Stimulated activated memory B cell treated with anti-CD40 and anti-IgM and Interleukin-4, amounts not matched to agents 10 μg/mL and 1 μg/mL and 100 μg/mL, for 72 hours (primary cell): Measurements from ENCODE around the gene ARHGAP28.
"Not testable (repeated sequence)": the region's sequence is repeated elsewhere in the genome, so short reads cannot be mapped to it uniquely, and the experiment has no call there.

Source experiments
- ATAC-seq: fragments of 150-1000 bp; cut with Tn5 transposase; 2 replicates; pipeline ENCODE4 v1.10.0; 2021
- H3K27ac Mint-ChIP-seq: one replicate; pipeline ENCODE4 v1.8.0; 2022; ENCODE audit warnings: mild to moderate bottlenecking, mixed read lengths
- H3K27me3 Mint-ChIP-seq: one replicate; pipeline ENCODE4 v1.8.0; 2022; ENCODE audit warnings: mixed read lengths
- H3K36me3 Mint-ChIP-seq: one replicate; pipeline ENCODE4 v1.8.0; 2022; ENCODE audit warnings: mixed read lengths
- H3K4me1 Mint-ChIP-seq: one replicate; pipeline ENCODE4 v1.8.0; 2022; ENCODE audit warnings: mixed read lengths
- H3K4me3 Mint-ChIP-seq: one replicate; pipeline ENCODE4 v1.8.0; 2022; ENCODE audit warnings: mild to moderate bottlenecking, moderate library complexity, mixed read lengths
- H3K9me3 Mint-ChIP-seq: one replicate; pipeline ENCODE4 v1.8.0; 2022; ENCODE audit warnings: mixed read lengths

Gene ARHGAP28

DNA sequence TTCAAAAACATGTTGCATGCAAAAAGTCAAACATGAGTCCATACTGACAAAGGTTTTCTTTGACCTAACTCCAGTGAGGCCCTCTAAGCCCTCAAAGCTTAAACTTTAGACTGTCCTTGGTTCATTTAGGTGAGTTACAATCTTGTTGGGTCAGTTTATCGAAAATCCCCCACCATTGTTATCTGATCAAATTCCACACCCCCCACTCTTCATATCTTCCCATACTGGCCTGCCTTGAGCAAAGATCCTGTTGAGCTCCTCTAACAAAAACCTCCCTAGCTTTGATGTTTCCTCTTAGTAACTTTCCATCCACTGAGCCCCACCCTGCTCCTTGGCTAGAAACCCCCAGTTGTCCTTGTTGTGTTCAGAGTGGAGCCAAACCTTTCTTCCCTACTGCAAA, 193.7 kb downstream of the ARHGAP28 start:
- no peak for ATAC-seq
- Mint-ChIP-seq H3K27ac (no peak overlapping the region), H3K4me3 (no peak overlapping the region), H3K9me3 (peaks cover 8% of the 10 kb centered on the region), H3K36me3 (no peaks in the 10 kb centered on the region), H3K27me3 (no peaks in the 10 kb centered on the region), H3K4me1 (no peaks in the 10 kb centered on the region)

DNA sequence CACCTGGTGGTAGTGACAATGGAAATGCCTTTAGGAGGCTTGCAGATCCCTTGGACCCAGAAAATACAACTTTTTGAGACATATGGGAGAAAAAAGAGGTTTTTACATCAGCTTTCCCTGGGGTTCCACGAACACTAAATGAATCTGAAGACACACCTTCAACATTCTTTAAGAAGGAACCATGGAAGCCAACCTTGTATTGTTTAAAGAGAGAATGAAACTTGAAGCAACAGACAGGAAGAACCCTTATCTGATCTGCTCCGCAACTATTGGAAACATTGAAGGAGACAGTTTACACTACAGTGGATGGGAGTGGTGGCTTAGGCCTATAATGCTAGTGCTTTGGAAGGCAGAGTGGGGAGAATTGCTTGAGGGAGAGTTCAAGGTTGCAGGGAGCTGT, 197.6 kb downstream of the ARHGAP28 start:
- Mint-ChIP-seq H3K36me3 (no peaks in the 10 kb centered on the region), H3K4me3 (no peak overlapping the region), H3K27me3 (no peaks in the 10 kb centered on the region), H3K9me3 (peaks cover 4% of the 10 kb centered on the region), H3K4me1 (no peaks in the 10 kb centered on the region), H3K27ac (no peak overlapping the region)
- ATAC-seq, result no peak

GRCh38 chr18:6928359-6928758, 198.8 kb downstream of the ARHGAP28 start:
- Mint-ChIP-seq H3K27ac (no peak overlapping the region), H3K9me3 (peaks cover 2% of the 10 kb centered on the region)

DNA sequence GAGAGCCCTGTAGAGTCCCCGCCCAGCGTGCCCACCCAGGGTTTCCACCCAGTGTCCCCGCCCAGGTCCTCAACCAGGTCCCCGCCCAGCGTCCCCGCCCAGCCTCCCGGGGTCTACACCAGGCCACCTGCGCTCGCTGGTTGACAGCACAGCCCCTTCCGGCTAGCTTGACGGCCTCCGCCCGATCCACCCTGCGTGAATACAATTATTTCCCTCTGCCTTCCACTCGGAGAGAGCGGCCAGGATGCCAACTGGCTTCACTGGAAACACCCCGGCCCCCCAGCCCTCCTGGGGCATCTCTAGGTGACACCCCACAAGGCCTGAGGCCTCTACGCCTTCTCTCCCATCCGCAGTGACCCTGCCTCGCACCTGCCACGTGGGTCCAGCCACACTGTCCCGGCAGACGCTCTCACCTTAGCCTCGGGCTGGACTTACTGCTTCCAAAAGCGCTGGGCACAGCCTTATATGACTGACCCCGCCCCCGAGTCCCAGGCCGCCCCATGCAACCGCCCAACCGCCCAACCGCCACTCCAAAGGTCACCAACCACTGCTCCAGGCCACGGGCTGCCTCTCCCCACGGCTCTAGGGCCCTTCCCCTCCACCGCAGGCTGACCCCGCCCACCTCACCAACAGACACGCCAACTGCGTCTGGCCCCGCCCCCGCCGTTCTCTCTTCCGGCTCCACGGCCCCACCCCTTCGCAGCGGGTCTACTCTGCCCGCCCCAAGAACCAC, 200.0 kb downstream of the ARHGAP28 start:
- peak; percentile 50 for ATAC-seq
- no peaks in the 10 kb centered on the region for H3K36me3 Mint-ChIP-seq
- H3K27me3 Mint-ChIP-seq, result no peaks in the 10 kb centered on the region

More at GRCh38 chr18:6928359-6928758, 198.8 kb downstream of the ARHGAP28 start:
- no peak for ATAC-seq
- Mint-ChIP-seq H3K4me1 (no peaks in the 10 kb centered on the region), H3K4me3 (no peak overlapping the region), H3K27me3 (no peaks in the 10 kb centered on the region), H3K36me3 (no peaks in the 10 kb centered on the region)

DNA sequence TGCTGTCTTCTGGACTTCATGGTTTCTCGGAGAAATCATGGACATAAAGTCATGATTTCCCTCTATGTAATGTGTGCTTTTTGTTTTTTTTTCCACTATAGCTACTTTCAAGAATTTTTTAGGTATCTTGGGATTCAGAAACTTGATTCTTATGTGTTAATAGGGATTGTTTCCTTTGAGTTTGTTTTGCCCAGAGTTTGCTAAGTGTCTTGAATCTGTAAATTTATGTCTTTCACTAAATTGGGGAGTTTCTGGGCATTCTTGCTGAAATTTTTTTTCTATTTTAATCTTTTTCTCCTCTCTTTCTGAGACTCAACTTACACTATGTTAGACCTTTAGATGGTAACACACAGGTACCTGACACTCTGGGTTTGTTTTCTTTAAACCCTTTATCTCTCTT, 205.3 kb downstream of the ARHGAP28 start:
- H3K9me3 Mint-ChIP-seq, result no peaks in the 10 kb centered on the region

More for the DNA sequence above, 200.0 kb downstream of the ARHGAP28 start:
- H3K4me1 Mint-ChIP-seq, result no peaks in the 10 kb centered on the region
- H3K4me3 Mint-ChIP-seq, result no peak overlapping the region
- no peak overlapping the region for H3K27ac Mint-ChIP-seq
- no peaks in the 10 kb centered on the region for H3K9me3 Mint-ChIP-seq

DNA sequence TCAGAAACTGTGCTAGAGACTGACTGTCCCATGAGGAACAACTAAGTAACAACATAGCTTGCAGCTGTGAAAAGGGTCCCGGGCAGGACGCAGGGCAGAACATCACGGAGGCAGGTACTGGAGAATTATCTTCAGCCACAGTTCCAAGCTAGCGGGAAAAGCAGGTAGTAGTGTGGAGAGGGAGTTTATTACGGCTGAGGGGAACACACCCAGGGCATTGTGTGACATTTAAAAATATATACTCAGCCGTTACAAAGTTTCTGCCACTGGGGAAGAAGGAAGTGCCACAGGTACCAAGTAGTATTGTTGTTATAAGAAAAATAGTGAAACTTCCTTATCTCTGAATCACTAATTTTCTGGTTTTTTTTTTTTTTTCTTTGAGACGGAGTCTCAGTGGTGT, 208.5 kb downstream of the ARHGAP28 start:
- H3K36me3 Mint-ChIP-seq, result no peaks in the 10 kb centered on the region
- no peaks in the 10 kb centered on the region for H3K4me1 Mint-ChIP-seq
- H3K9me3 Mint-ChIP-seq, result no peaks in the 10 kb centered on the region
- no peaks in the 10 kb centered on the region for H3K27me3 Mint-ChIP-seq
- no peak overlapping the region for H3K4me3 Mint-ChIP-seq
- ATAC-seq, result no peak
- H3K27ac Mint-ChIP-seq, result no peak overlapping the region

More for the DNA sequence above, 205.3 kb downstream of the ARHGAP28 start:
- Mint-ChIP-seq H3K27me3 (no peaks in the 10 kb centered on the region), H3K4me3 (no peak overlapping the region), H3K4me1 (no peaks in the 10 kb centered on the region), H3K36me3 (no peaks in the 10 kb centered on the region), H3K27ac (no peak overlapping the region)
- ATAC-seq, result no peak

GRCh38 chr18:6938403-6938802, 208.9 kb downstream of the ARHGAP28 start:
- not testable (repeated sequence) for H3K27ac Mint-ChIP-seq, H3K36me3 Mint-ChIP-seq, ATAC-seq, H3K4me3 Mint-ChIP-seq, H3K27me3 Mint-ChIP-seq, H3K9me3 Mint-ChIP-seq, H3K4me1 Mint-ChIP-seq

GRCh38 chr18:6939972-6940371, 210.5 kb downstream of the ARHGAP28 start:
- Mint-ChIP-seq H3K4me3 (no peak overlapping the region), H3K27ac (no peak overlapping the region), H3K36me3 (no peaks in the 10 kb centered on the region), H3K9me3 (no peaks in the 10 kb centered on the region), H3K4me1 (no peaks in the 10 kb centered on the region), H3K27me3 (no peaks in the 10 kb centered on the region)
- no peak for ATAC-seq

DNA sequence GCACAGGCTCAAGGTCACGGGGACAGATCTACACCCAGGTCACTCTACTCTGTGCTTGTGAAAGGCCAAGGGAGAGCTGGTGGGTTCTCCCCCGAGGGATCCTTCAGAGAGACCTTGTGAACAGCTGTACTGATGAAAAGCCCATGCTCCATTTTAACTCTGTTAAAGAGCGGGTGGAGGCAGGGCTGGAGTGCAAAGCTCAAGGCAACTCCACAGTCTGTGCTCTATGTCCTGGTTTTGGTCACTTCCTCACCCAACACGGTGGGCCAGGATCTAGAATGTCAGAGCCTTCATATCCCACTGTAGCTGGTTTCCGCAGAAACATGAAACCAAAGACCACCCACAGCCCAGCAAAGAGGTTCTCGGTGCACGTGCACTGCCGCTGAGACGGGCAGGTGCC, 210.9 kb downstream of the ARHGAP28 start:
- Mint-ChIP-seq H3K9me3 (no peaks in the 10 kb centered on the region), H3K4me1 (no peaks in the 10 kb centered on the region), H3K27me3 (no peaks in the 10 kb centered on the region), H3K27ac (no peak overlapping the region), H3K36me3 (no peaks in the 10 kb centered on the region), H3K4me3 (no peak overlapping the region)
- ATAC-seq, result peak; percentile 34

DNA sequence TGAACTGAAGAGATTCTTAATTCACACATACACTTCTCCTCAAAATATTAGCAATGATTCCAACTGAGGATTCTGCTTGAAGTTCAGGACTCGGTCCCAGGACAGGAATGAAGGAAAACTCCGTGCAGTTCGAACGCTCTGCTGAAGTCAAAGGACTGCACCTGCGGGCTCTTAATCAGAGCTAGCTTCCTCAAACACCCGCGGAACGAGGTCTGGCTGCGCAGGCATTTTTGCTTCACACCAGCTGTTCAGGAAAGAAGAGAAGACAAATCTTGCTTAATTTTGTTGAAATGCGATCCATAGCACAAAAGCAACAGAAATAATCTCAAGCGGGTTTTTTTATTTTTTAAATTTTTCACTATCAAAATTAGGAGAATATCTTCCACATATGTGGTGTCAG, 212.5 kb downstream of the ARHGAP28 start:
- Mint-ChIP-seq H3K9me3 (peaks cover 3% of the 10 kb centered on the region), H3K4me1 (no peaks in the 10 kb centered on the region), H3K27me3 (no peaks in the 10 kb centered on the region), H3K27ac (no peak overlapping the region), H3K4me3 (no peak overlapping the region), H3K36me3 (no peaks in the 10 kb centered on the region)
- ATAC-seq, result no peak

- Mint-ChIP-seq H3K4me3 (no peak overlapping the region), H3K36me3 (no peaks in the 10 kb centered on the region), H3K27me3 (no peaks in the 10 kb centered on the region), H3K9me3 (peaks cover 3% of the 10 kb centered on the region), H3K4me1 (no peaks in the 10 kb centered on the region), H3K27ac (no peak overlapping the region)
- no peak for ATAC-seq
Observed at GRCh38 chr18:6942742-6943141, 213.2 kb downstream of the ARHGAP28 start.

- H3K4me3 Mint-ChIP-seq, result no peak overlapping the region
- H3K4me1 Mint-ChIP-seq, result no peaks in the 10 kb centered on the region
- peaks cover 3% of the 10 kb centered on the region for H3K9me3 Mint-ChIP-seq
- H3K27ac Mint-ChIP-seq, result no peak overlapping the region
- H3K27me3 Mint-ChIP-seq, result no peaks in the 10 kb centered on the region
- H3K36me3 Mint-ChIP-seq, result no peaks in the 10 kb centered on the region
- no peak for ATAC-seq
Observed at GRCh38 chr18:6943143-6943542, 213.6 kb downstream of the ARHGAP28 start.

- Mint-ChIP-seq H3K4me1 (no peaks in the 10 kb centered on the region), H3K4me3 (no peak overlapping the region), H3K27me3 (no peaks in the 10 kb centered on the region), H3K9me3 (peaks cover 10% of the 10 kb centered on the region), H3K36me3 (no peaks in the 10 kb centered on the region), H3K27ac (no peak overlapping the region)
- no peak for ATAC-seq
Observed at GRCh38 chr18:6947338-6948030, 218.0 kb downstream of the ARHGAP28 start.

DNA sequence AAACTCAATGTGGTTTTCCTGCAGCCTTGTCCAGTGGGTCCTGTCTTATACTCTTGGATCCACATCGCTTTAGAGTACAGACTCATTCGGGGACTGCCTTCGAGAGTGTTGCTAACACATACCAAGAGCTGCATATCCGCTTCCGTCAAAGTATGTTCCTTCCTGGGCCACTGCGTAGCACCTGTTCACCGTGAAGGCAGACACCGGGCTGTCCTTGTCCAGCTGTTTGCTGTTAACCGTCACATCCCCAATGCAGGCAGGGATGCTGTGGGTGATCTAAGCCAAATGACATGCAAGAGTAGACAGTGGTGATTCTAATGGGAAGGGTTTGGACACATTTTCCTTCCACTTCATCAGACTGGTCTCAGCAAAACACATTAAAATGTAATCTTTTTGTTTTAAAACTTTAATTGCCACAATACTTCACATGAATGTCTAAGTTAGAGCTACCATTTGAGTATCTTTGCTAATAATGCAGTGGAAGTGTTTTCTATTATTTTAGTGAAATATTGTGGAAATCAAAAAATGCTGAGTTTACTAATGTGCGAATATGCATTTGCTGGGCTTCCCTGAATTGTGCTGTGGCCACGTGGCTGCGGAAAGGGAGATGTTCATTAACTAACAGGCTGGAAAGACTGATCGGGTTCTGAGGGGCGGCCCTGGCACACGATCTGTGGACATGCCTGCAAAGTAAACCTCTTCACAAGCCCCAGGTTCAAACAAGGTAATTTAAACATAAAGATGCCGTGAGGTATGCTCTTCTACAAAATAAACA, 219.0 kb downstream of the ARHGAP28 start:
- Mint-ChIP-seq H3K4me3 (no peak overlapping the region), H3K36me3 (no peaks in the 10 kb centered on the region), H3K27me3 (no peaks in the 10 kb centered on the region), H3K4me1 (no peaks in the 10 kb centered on the region), H3K27ac (no peak overlapping the region), H3K9me3 (peaks cover 10% of the 10 kb centered on the region)
- no peak for ATAC-seq

DNA sequence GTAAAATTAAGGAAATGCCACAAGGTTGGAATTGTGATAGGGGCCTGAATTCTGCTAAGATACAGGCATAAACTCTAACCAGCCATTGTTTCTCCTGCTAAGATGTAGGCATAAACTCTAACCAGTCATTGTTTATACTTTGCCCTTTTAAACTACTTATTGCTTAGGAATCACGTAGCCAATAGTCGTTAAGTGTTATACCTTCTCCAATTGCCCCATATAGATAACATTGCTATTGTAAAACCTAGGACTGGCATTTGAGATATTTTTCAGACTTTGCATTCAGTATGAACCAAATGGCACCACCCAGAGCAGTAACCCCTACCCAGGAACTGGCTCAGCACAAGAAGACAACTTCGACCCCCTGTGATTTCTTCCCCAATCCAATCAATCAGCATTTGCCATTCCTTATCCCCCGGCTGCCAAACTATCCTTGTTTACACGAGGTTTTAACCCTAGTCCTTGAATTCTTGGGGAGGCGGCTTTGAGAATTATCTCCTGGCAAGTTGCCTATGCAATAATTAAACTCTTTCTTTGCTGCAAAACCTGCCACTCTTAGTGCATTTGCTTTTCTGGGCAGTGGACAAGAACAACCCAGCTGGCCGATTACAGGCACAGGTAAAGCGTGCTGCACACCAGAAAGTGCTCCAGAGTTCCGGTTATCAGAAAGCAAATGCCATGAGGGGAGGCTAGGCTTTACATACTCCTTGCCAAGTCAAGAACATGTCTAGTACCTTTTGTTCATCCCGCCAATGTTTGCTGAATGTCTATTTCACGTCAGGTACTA, 220.5 kb downstream of the ARHGAP28 start:
- no peak for ATAC-seq
- Mint-ChIP-seq H3K9me3 (peaks cover 10% of the 10 kb centered on the region), H3K4me3 (no peak overlapping the region), H3K4me1 (no peaks in the 10 kb centered on the region), H3K36me3 (no peaks in the 10 kb centered on the region), H3K27ac (no peak overlapping the region), H3K27me3 (no peaks in the 10 kb centered on the region)
